H9 (cell line): ENCODE data around the gene MED8. TPM values are rescaled to one million over a fixed set of nuclear protein-coding genes. Genes with fewer than 3 reads are reported as not detected.

Source experiments
- DNase-seq: peaks from one replicate; pipeline ENCODE4 v3.0.0-alpha.2; 2017
- H2AFZ ChIP-seq: one replicate; pipeline ENCODE4 v1.6.1; 2013; ENCODE audit warnings: mild to moderate bottlenecking, low read length, control low read depth, moderate library complexity
- H2AK5ac ChIP-seq: 2 replicates; pipeline ENCODE4 v1.6.1; 2013; ENCODE audit warnings: low read length, control low read depth, mixed read lengths; ENCODE audit not compliant: insufficient read length
- H2BK120ac ChIP-seq: one replicate; pipeline ENCODE4 v1.6.1; 2013; ENCODE audit warnings: low read depth, mild to moderate bottlenecking, low read length, control low read depth, inconsistent platforms; ENCODE audit not compliant: poor library complexity, severe bottlenecking
- H2BK12ac ChIP-seq: 2 replicates; pipeline ENCODE4 v1.6.1; 2013; ENCODE audit warnings: low read length, control low read depth, mixed read lengths, low read depth; ENCODE audit not compliant: insufficient read length
- H2BK15ac ChIP-seq: 2 replicates; pipeline ENCODE4 v1.6.1; 2013; ENCODE audit warnings: low read depth, low read length, control low read depth
- H2BK20ac ChIP-seq: one replicate; pipeline ENCODE4 v1.6.1; 2013; ENCODE audit warnings: low read depth, mild to moderate bottlenecking, low read length, control low read depth, inconsistent platforms; ENCODE audit not compliant: poor library complexity, severe bottlenecking
- H2BK5ac ChIP-seq: 2 replicates; pipeline ENCODE4 v1.6.1; 2013; ENCODE audit warnings: low read length, control low read depth, mixed read lengths; ENCODE audit not compliant: insufficient read length
- H3K14ac ChIP-seq: 2 replicates; pipeline ENCODE4 v1.6.1; 2013; ENCODE audit warnings: low read length, control low read depth; ENCODE audit not compliant: insufficient read depth
- H3K18ac ChIP-seq: 2 replicates; pipeline ENCODE4 v1.6.1; 2013; ENCODE audit warnings: low read depth, mild to moderate bottlenecking, mixed read lengths, low read length, control low read depth; ENCODE audit not compliant: insufficient read length
- H3K23ac ChIP-seq: 2 replicates; pipeline ENCODE4 v1.6.1; 2013; ENCODE audit warnings: low read length, control low read depth, mixed read lengths, low read depth; ENCODE audit not compliant: insufficient read length
- H3K23me2 ChIP-seq: 2 replicates; pipeline ENCODE4 v1.6.1; 2013; ENCODE audit warnings: low read depth, mild to moderate bottlenecking, mixed read lengths, low read length, control low read depth; ENCODE audit not compliant: insufficient read length, poor library complexity, severe bottlenecking
- H3K27ac ChIP-seq: 2 replicates; pipeline ENCODE4 v1.5.1; 2013; ENCODE audit warnings: low read length, control low read depth, mixed read lengths, low read depth; ENCODE audit not compliant: insufficient read length
- H3K27me3 ChIP-seq: 2 replicates; pipeline ENCODE4 v1.6.1; 2013; ENCODE audit warnings: low read length, control low read depth, inconsistent platforms; ENCODE audit not compliant: insufficient read depth
- H3K4ac ChIP-seq: 2 replicates; pipeline ENCODE4 v1.6.1; 2013; ENCODE audit warnings: low read depth, mild to moderate bottlenecking, control low read depth, inconsistent platforms, low read length, moderate library complexity
- H3K4me1 ChIP-seq: 2 replicates; pipeline ENCODE4 v1.6.1; 2013; ENCODE audit warnings: low read length, control low read depth, inconsistent platforms; ENCODE audit not compliant: insufficient read depth
- H3K4me2 ChIP-seq: 2 replicates; pipeline ENCODE4 v1.6.1; 2013; ENCODE audit warnings: low read length, control low read depth, mixed read lengths; ENCODE audit not compliant: insufficient read length, insufficient read depth
- H3K56ac ChIP-seq: 2 replicates; pipeline ENCODE4 v1.6.1; 2013; ENCODE audit warnings: low read depth, mild to moderate bottlenecking, mixed read lengths, low read length, control low read depth; ENCODE audit not compliant: insufficient read length
- H3K79me1 ChIP-seq: 2 replicates; pipeline ENCODE4 v1.6.1; 2013; ENCODE audit warnings: low read depth, mild to moderate bottlenecking, moderate library complexity, low read length, control low read depth, inconsistent platforms; ENCODE audit not compliant: insufficient read depth, poor library complexity, severe bottlenecking
- H3K79me2 ChIP-seq: 2 replicates; pipeline ENCODE4 v1.6.1; 2013; ENCODE audit warnings: low read length, control low read depth, inconsistent platforms; ENCODE audit not compliant: insufficient read depth
- H3K9ac ChIP-seq: 2 replicates; pipeline ENCODE4 v1.6.1; 2013; ENCODE audit warnings: low read length, control low read depth, mixed read lengths; ENCODE audit not compliant: insufficient read length; ENCODE audit errors: extremely low read depth
- H3K9me3 ChIP-seq: one replicate; pipeline ENCODE4 v1.6.1; 2013; ENCODE audit warnings: low read depth, low read length, inconsistent platforms; ENCODE audit not compliant: control insufficient read depth
- H3T11ph ChIP-seq: one replicate; pipeline ENCODE4 v1.6.1; 2013; ENCODE audit warnings: mild to moderate bottlenecking, low read length, control low read depth, inconsistent platforms
- H4K20me1 ChIP-seq: one replicate; pipeline ENCODE4 v1.6.1; 2013; ENCODE audit not compliant: control insufficient read depth, insufficient read length, insufficient read depth
- H4K5ac ChIP-seq: 2 replicates; pipeline ENCODE4 v1.6.1; 2013; ENCODE audit warnings: low read depth, mild to moderate bottlenecking, mixed read lengths, low read length, control low read depth; ENCODE audit not compliant: insufficient read length
- H4K8ac ChIP-seq: replicated peaks from 2 replicates; pipeline ENCODE4 v1.6.1; 2013; ENCODE audit warnings: low read length, control low read depth, mixed read lengths, low read depth; ENCODE audit not compliant: insufficient read length
- H4K91ac ChIP-seq: 2 replicates; pipeline ENCODE4 v1.6.1; 2013; ENCODE audit warnings: low read depth, mild to moderate bottlenecking, moderate library complexity, mixed read lengths, low read length, control low read depth; ENCODE audit not compliant: insufficient read length
- H3K27ac Mint-ChIP-seq, 3 experiments: 2 replicates in 2 of 3; 3 replicates in 1 of 3; pipeline ENCODE4 v1.8.0; 2020 to 2021; ENCODE audit warnings: mixed read lengths in 3 of 3, mild to moderate bottlenecking in 1 of 3, moderate library complexity in 1 of 3
- H3K27me3 Mint-ChIP-seq: 2 replicates; pipeline ENCODE4 v1.8.0; 2021; ENCODE audit warnings: low read depth, mild to moderate bottlenecking, moderate library complexity, mixed read lengths
- H3K36me3 Mint-ChIP-seq, 3 experiments: 2 replicates in 2 of 3; 3 replicates in 1 of 3; pipeline ENCODE4 v1.8.0; 2020 to 2021; ENCODE audit warnings: low read depth in 3 of 3, mixed read lengths in 3 of 3; ENCODE audit not compliant: insufficient read depth in 1 of 3
- H3K4me1 Mint-ChIP-seq, 2 experiments: 2 replicates each; pipeline ENCODE4 v1.8.0; 2020; ENCODE audit warnings: mixed read lengths in 2 of 2
- H3K4me3 Mint-ChIP-seq, 2 experiments: 2 replicates in 1 of 2; 3 replicates in 1 of 2; pipeline ENCODE4 v1.8.0; 2020 to 2021; ENCODE audit warnings: mild to moderate bottlenecking in 2 of 2, mixed read lengths in 2 of 2, moderate library complexity in 1 of 2
- H3K9me3 Mint-ChIP-seq, 2 experiments: 2 replicates in 1 of 2; 3 replicates in 1 of 2; pipeline ENCODE4 v1.8.0; 2020; ENCODE audit warnings: mild to moderate bottlenecking in 2 of 2, mixed read lengths in 2 of 2, moderate library complexity in 1 of 2
- WGBS: extraction: QIAGEN DNeasy Blood & Tissue Kit; methylation state at CpG from one replicate; pipeline ENCODE4 v1.1.7; 2013; ENCODE audit warnings: missing lambda C conversion rate, low lambda C conversion rate, mixed read lengths; ENCODE audit not compliant: insufficient read length; ENCODE audit errors: extremely low coverage; 5-methylcytosine and 5-hydroxymethylcytosine counted together
- total RNA-seq: library from RNA; stranded (reverse); gene quantifications from 2 replicates; pipeline ENCODE4 v1.2.1, GENCODE V29; 2021
- TF ChIP-seq, protein P1 (sequence below): fragments of 200-600 bp; sonication (generic); conservative IDR thresholded peaks from 3 replicates; pipeline ENCODE4 v1.8.0; 2021; ENCODE audit warnings: antibody characterized with exemption, mild to moderate bottlenecking

Gene MED8
- total RNA-seq, 1 experiment from 2014 or later, result 23.0 TPM

DNA sequence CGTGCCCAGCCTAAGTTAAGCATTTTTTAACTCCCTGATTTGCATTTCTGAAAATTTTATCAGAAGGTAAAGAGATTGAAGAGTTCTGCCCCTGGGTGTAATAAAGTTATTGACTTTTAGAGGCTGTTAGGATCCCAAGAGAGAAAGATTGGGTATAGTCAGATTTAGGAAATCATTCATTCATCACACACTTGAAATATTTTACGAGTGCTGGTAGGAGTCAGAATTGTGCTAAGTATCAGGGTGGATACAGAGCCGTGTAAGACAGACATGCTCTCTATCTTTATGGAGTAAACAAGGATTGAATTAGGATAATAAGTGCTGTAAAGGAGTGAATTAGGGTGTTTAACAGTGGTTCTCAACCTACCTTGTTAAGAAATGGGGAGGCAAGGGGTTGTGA, 3.1 kb upstream of the MED8 start:
- H3T11ph ChIP-seq, result no peak overlapping the region
- TF ChIP-seq, protein P1, sequence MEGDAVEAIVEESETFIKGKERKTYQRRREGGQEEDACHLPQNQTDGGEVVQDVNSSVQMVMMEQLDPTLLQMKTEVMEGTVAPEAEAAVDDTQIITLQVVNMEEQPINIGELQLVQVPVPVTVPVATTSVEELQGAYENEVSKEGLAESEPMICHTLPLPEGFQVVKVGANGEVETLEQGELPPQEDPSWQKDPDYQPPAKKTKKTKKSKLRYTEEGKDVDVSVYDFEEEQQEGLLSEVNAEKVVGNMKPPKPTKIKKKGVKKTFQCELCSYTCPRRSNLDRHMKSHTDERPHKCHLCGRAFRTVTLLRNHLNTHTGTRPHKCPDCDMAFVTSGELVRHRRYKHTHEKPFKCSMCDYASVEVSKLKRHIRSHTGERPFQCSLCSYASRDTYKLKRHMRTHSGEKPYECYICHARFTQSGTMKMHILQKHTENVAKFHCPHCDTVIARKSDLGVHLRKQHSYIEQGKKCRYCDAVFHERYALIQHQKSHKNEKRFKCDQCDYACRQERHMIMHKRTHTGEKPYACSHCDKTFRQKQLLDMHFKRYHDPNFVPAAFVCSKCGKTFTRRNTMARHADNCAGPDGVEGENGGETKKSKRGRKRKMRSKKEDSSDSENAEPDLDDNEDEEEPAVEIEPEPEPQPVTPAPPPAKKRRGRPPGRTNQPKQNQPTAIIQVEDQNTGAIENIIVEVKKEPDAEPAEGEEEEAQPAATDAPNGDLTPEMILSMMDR, result no peak
- Mint-ChIP-seq H3K4me1 (peaks cover 14 to 16% of the 10 kb centered on the region in 2 experiments), H3K27ac (no peak overlapping the region; a peak in 1 of 7 replicates), H3K27me3 (no peaks in the 10 kb centered on the region), H3K9me3 (no peaks in the 10 kb centered on the region; a peak in 1 of 5 replicates), H3K36me3 (peaks cover 0 to 12% (median 0%) of the 10 kb centered on the region in 3 experiments; a peak in 3 of 7 replicates), H3K4me3 (no peak overlapping the region)
- no peaks in the 10 kb centered on the region for H3K4me1 ChIP-seq
- H2AK5ac ChIP-seq, result no peak overlapping the region
- no peaks in the 10 kb centered on the region for H3K27me3 ChIP-seq
- no peak overlapping the region for H2BK20ac ChIP-seq
- no peak overlapping the region for H4K8ac ChIP-seq
- no peak overlapping the region for H2BK120ac ChIP-seq
- H2BK15ac ChIP-seq, result no peak overlapping the region
- H3K14ac ChIP-seq, result no peak overlapping the region
- no peak overlapping the region for H3K9ac ChIP-seq
- no peak overlapping the region for H3K4me2 ChIP-seq
- no peak overlapping the region for H3K27ac ChIP-seq
- H4K91ac ChIP-seq, result no peak overlapping the region
- H3K9me3 ChIP-seq, result no peaks in the 10 kb centered on the region
- no peak overlapping the region for H3K18ac ChIP-seq
- H4K20me1 ChIP-seq, result no peaks in the 10 kb centered on the region
- H2BK12ac ChIP-seq, result no peak overlapping the region
- H3K79me1 ChIP-seq, result peaks cover 2% of the 10 kb centered on the region
- WGBS, result no CpG with 5 or more reads among the region's 3 CpGs
- no peak overlapping the region for H3K4ac ChIP-seq
- no peak overlapping the region for H3K56ac ChIP-seq
- no peak overlapping the region for H3K23ac ChIP-seq
- no peak for DNase-seq
- no peak overlapping the region for H2AFZ ChIP-seq
- H2BK5ac ChIP-seq, result no peak overlapping the region
- H3K23me2 ChIP-seq, result peaks cover 7% of the 10 kb centered on the region
- no peak overlapping the region for H4K5ac ChIP-seq
- H3K79me2 ChIP-seq, result peaks cover 1% of the 10 kb centered on the region; the same call in 1 of the 2 replicates
